Stimulated activated CD4-positive, alpha-beta T cell treated with anti-CD3 and anti-CD28 coated beads, Interleukin-2, amount 100 ng/mL, for 4 hours (primary cell): ENCODE measurements around the gene RASSF1.

Source experiments
- DNase-seq: peaks from one replicate; pipeline ENCODE4 v3.0.0-alpha.2; 2020; ENCODE audit warnings: low read depth

RASSF1 gene

DNA sequence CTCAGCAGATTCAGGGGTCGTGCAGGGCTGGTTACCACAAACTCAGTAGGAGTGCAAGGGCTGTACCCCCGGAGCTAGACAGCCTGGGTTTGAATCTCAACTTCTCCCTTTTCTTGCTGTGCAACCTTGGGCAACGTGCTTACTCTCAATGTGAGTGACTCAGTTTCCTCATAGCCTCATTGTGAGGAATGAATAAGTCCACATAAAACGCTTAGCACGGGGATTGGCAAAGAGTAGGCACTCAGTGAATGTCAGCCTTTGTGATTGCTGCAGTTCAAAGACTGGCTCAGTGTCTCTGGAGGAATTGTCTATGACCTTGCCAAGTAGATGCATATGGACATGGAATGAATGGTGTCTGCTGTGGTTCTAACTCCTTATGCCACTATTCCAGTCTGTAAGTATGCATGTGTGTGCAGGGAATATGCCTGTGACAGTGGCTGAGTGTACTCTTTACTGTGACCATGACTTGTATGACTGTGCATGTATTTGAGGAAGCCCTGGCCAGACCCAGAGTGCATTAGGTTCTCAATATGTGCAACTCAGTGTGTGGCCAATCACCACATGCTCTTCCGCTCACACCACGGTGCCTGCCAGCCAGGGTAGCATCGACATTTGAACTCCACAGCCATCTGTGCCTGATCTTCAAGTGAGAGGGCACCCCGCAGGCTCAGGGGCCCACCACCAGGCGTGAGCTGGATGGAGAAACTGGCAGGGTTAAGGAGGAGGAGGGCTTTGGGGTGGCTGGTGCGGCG is 40.5 kb downstream of the RASSF1 start:
- no peak for DNase-seq

DNA sequence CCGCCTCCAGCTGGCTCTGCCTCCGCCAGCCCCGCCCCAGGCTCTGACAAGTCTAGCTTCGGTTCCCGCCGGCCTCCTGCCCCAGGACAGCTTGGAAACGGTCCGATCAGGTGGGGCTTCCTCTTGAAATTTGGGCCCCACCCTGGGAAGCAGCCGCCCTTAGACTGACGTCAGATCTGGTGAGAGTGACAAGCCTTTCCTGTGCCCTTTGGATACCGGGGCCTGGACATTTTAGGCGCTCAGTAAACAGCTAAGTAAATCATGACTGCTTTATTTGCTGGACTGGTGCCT is 41.1 kb downstream of the RASSF1 start:
- no peak for DNase-seq

DNA sequence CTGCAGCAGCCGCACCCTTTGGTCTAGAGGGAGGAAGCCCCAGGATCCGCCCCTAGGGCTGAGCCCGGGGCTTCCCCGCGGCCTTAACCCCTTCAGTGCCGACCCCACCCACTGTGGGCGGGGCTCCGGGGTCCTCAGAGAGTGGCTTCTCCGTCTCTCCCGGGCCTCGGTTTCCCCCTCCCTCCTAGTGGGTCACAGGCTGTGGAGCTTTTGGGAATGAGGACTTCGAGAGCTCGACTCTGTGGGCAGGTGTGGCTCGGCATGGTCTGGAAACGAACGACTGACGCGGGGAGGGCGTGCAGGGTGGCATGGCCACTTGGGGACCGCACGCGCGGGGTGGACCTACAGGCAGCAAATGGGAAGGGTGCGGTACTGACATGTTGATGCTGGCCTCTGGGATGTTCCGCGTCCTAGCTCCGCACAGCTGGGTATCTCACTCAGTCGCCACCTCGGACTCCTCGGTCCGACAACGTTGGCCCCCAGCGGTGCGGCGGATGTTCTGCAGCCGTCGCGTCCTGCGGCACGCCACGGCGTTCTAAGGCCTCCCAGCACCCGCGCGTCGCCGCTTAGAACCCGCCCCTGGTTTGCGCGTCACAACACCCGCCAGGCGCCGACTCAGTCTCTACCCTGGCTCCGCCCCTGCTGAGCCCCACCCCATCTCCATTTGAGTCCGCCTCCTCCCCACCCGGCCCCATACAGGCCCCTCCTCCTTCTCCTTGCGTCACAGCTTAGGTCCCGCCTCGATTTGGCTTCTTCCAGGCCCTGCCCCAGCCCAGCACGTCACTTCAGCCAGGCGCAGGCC is 41.6 kb downstream of the RASSF1 start, which contains the start of the genes HYAL3 and NAA80:
TSS of gene HYAL3 (minus strand) at position 570 of the 802 bp plus-strand sequence. CDS start 3,803 bp downstream, outside the sequence.
TSS of gene NAA80 (minus strand) at position 570 of the 802 bp plus-strand sequence. CDS start 1,942 bp downstream, outside the sequence.
- DNase-seq, result peak; percentile 99

DNA sequence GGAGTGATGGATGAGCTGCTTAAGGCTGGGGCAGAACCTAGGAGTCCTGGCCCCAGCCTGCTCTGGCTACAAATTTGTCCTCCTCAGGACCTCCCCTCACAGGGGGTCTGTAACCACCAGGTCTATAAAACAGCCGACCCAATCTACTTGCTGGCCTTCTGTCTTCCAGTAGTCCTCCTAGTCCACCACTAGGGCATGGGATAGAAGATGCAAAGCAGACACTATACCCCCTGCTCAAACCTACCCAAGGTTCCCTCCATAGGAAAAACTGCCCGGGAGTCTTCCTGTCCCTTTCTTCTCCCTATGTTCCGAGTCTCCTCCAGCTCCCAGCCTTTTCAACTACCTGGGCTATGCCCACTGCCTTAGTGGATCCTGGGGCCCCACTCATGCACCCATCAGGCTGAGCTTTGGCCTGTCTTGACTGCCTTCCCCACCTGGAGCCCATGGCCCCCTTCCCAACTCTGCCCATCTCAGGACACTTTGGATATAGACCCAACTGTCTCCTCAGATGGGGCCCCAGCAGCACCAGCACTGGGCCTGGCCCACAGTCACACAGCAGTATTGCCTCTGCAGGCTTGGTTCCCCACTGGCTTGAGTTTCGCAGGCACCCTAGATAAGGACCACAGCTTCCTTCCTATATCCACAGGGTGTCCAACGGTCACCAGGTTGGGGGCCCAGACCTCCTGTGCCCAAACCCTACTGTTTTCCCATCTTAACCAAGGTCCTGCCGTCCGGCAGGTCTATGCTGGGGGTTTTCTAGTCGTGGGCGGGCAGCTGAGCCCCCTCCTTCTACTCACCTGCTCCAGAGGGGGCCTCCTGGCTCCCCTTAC is 42.5 kb downstream of the RASSF1 start:
- DNase-seq, result no peak

DNA sequence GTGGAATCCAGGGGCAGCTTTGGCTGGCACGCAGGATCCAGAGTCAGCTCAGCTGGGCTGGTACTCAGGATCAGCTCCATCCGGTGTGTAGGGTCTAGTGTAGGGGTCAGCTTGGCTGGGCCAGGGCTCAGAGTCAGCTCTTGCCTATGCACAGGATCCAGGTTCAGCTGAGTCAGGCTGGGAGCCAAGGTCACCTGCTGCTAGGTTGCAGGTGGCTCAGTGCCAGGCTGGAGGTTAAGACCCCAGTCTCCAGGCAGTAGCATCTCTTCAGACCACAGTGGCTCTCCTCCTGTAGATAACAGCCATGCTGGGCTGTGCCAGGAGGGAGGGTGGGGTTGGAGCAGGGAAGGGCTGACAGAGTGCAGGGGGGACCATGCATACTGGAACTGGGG is 43.3 kb downstream of the RASSF1 start:
- DNase-seq, result no peak

DNA sequence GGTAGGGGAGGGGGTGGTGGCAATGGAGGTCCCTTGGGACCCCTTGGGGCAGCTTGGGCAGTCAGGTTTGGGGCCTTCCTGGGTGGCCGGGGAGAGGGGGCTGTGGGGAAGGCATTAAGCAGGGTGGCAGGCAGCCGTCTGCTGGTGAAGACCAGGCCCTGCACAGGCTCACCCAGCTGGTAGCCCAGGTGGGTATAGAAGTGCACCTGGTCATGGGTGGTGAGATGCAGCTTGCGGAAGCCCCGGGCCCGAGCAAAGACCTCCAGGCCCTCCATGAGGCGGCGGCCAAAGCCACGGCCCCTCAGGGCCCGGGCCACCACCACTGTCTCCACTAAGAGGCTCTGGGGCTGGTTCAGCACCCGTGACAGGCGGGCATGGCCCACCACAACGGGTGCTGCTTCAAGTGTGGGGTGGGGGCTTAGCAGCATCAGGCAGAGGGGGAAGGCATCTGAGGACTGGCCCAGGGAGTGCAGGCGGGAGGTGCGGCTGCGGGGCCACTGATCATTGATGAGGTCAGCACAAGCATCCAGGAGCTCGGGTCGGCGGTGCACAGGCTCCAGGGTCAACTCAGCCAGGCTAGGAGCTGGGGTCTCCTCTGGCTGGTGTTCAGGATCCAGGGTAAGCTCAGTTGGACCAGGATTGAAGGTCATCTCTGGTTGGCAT is 43.8 kb downstream of the RASSF1 start:
- no peak for DNase-seq

DNA sequence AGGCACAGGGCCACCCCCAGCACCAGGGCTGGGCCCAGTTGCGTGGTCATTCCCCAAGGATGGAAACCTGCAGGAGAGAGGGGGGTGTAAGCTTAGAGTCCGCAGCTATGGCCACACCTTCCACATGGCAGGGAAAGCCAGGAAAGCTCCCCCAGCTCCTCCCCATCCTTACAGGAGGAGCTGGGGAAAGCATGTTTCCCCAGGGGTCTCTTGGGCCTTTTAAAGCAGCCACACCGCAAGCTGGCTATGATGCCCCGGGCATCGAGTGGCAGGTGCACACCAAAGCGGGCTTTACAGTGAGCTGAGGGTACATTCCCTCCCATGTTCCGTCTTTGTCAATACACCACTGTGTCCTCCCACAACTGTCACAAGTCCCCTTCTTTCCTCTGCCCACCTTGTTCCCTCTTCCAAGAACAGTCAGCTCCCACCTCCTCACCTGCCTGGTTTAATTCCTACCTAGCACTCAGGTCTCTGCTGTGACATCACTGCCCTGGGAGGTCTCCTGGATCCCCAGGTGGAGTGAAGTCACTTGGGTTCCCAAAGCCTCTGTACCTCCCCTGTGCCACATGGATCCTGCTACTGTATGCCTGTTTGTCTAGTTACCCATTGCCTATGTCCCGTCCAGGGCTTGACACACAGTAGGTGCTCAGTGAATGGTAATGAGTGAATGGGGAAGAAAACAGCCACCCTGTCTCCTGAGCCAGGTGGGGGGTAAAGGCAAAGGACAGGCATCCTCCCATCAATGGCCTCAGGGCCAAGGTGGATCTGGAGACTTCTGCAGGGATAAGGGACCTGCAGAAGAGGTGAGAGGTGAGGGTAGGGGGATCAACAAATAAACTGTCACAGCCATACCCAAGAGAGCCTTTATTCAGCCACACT is 44.8 kb downstream of the RASSF1 start:
- no peak for DNase-seq

DNA sequence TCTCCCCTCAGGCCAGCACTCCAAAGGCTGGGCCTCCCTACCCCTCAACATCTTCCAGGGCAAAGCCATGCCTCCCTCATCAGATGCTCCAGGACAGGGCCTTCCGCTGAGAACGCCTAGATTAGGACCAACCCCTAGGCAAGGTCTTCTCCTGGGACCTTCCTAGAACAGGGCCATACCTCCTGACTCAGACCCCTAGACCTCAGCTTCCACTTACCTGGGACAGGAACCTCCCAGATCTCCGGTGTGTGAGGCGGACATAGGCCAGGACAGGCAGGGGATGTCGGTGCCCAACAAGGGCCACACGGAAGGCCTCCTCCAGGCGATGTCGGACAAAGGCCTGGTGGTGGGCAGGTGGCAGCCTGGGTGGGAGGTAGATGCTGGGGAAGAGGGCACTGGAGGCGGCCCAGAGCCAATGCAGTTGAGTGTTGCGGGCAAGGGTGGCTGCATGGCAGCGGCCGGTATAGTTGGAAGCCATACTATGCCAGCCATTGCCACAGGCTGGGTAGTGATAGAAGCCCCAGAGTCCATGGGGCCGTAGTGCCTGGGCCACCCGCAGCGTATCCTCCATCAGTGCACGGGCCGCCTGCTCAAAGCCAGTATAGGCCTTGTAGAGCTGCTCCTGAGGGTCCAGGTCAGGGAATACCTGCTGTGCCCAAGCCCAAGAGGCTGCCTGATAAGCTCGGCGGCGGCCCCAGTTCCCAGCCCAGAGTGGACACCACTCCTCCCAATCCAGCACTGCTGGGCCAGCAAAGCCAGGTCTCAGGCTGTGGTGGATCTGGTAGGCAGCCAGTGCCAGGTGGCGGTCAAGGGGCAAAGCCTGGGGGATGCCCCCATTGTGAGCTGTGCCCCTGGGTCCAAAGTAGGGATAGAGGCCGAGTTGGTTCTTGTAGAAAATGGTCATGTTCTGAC is 45.9 kb downstream of the RASSF1 start:
- no peak for DNase-seq

DNA sequence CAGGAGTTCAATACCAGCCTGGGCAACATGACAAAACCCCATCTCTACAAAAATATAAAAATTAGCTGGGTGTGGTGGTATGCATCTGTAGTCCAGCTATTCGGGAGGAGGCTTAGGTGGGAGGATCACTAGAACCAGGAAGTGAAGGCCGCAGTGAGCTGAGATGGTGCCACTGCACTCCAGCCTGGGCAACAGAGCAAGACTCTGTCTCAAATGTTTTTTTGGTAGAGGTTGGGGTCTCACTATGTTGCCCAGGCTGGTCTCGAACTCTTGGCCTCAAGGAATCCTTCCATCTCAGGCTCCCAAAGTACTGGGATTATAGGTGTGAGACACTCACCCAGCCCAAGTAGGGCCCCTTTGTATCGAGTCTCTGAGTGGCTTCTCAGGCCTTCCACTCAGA is 46.5 kb downstream of the RASSF1 start:
- DNase-seq, result no peak

DNA sequence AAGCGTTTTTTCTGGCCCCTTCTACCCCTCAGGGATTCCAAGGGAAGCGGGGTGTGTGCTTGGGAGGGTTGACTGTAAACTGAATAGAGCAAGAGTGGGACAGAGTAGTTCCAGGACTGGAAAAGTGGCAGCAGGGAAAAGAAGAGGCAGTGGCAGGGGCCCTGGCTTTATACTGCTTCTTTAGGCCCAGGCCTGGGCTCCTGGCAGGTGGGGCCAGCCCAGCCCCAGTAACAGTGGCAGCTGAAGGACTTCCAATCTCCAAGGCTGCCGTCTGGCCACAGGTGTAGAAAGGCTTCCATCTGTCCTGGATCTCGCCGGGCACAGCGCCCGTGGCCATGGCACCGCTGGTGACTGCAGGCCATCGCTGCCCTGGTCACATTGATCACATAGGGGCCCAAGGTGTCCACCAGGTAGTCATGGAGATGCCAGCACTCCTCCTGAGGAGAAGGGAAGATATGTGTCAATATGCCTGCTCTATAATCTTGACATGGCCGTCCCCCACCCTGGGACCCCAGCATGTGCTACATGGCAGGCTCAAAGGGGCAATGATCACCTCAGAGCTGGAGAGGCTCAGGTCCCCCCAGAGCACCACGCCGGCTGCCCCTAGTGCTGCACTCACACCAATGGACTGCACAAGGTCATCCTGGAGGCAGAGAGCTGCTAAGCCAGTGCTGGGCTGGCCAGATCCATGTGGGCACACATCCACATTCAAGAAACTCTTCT is 47.4 kb downstream of the RASSF1 start:
- DNase-seq, result no peak

DNA sequence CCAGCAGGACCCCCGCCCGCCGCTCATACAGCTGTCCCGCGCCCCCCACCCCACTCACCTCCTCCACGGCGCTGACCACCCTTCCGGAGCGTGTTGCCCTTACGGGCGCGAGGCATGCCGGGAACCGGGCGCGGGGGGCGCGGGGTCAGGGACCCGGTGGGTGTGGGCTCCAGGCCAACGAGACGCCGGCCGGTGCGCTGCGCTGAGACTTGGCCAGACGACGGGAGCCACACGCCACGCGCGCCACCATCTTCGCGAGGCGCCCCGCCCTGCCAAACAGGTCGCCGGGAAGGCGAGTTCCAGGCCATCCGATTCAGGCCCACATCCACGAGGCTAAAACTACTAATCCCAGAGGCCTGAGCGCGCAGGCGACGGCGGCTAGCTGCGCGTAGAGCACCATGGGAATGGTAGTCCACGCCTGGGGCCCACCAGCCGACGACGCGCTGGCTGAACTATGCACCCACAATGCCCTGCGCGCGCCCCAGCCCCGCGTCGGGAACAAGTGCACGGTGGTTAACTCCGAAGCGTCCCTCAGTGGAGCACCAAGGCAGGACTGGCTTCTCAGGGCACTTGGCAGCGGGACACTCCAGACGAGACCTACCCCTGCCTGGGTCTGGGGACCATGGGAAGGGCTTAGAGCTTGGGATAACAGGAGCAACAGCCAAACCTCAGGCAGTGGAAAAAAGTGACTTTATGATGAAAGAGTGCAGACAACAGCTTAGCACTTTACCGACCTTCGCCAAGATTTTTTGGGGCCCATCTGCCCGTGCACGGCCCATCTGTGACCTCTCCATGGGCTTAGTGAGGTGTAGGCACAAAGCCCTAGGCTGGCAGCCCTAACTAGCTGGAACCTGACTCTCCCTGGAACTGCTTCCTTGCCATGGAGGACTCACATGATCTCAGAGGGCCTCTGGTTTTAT is 48.2 kb downstream of the RASSF1 start, which contains the start of gene IFRD2:
TSS of gene IFRD2 (minus strand) at position 271 of the 920 bp plus-strand sequence. CDS start at position 116, 155 bp downstream.
- peak; percentile 95 for DNase-seq

DNA sequence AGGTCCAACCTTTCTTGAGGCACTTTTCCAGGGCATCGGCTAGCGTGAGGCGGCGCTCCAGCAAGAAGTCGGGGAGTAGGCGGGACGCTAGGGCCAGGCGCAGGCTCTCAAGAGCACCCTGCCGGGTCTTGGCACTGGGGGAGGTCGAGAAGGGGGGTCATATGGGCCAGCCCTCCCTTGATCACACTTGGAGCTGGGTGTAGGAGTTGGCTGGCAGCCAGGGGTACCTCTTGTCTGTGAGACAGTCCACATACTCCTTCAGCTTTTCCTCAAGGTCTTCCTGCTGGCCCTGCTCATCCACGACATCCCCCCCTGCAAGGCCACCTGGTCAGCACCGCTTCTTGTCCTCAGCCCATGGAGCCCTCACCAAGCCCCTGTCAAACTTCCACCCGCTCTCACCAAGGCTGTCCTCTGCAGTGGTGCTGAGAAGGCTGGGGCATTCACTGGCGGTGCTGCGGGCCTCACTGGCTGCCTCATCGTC is 50.4 kb downstream of the RASSF1 start:
- DNase-seq, result no peak

DNA sequence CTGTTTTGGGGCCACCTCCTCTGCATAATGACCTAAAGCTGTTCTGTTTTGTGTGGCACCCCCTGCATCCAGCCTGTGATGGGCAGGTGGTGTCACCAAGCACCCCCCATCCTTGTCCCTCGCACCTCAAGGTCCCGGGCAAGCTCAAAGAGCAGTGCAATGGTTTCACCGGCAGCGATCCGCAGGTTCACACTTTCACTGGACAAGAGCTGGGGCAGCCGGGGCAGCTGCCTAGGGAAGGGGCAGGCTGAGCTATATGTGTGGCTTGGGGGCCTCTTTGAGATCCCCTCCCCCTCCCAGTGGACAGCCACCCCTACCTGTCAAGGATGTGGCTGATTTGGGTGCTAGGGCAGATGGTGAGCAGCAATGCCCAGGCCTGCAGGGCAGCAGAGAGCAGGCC is 51.5 kb downstream of the RASSF1 start:
- DNase-seq, result no peak

DNA sequence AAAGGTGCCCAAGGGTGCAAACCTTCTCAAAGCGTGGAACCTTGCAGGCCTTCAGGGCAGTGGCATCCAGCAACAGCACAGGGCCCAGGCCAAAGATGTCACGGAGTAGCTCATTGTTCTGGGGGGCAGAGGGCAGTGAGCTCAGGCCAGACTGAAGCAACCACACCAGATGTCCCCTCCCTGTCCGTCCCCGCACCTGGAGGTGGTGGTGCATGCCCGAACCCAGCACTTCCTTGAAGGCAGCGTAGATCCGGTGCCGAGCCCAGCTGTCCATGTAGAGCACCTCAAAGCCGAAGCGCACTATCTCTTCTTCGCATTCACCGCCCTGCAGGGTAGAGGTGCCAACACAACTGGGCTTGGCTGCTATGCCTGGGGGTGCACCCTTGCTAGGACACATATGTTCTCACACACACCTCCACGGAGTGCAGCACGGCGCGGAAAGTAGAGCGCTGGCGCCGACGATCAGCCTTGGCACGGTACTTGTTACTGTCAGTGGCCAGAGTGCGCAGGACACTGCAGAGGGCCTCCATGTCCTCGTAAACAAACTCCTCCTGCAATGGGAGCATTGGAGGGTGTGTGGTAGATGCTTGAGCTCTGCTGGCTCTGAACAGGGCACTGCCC is 52.1 kb downstream of the RASSF1 start:
- DNase-seq, result no peak

DNA sequence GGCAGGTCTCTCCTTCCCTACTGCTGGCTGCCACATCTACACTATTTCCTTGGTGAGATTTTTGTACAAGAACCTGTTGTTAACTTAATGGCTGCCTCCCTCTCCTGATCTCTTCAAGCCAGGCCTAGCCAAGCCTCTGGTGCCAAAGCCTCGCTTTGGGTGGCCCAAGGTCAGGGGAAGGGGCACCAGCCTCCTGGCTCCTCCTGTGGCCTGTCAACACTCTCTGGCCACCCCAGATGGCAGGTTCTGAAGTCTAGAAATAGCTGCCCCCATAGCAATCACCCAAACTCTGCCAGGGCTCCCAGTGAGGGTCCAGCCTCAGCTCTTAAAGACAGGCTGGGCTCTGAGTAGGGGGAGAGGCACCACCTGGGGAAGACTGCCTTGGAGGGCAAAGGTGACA is 53.4 kb downstream of the RASSF1 start:
- DNase-seq, result no peak

DNA sequence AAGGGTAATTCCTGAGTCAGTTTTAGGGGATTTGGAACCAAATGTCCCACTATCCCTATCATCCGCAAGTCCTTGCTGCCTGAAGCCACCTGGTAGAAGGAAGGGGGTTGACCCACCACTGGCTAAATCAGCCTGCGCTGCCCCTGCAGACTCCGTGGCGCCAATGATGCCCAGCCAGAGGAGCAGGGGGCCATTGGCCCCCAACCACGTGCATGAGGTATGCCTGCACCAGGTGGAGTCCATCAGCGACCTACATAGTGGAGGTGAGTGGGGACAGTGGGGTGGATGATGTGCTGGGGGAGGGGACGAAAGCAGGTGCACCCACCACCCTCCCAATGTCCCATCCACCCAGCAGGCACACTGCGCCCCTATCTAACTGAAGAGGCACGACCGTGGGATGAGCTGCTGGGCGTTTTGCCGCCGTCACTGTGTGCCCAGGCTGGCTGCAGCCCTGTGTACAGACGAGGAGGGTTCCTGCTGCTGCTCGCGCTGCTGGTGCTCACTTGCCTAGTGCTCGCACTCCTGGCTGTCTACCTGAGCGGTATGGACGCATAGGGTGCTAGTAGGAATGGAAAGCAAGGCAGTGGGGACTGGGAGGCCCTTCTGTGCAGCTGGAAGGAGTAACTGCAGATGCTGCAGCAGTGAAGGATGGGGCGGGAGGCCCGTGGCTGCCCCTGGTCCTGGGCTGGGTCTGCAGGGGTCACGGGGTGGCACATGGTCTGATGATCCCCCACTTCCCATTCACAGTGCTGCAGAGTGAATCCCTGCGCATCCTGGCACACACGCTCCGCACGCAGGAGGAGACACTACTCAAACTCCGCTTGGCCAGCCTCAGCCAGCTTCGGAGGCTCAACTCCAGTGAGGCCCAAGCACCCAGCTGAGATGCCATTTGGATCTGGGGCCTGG is 54.1 kb downstream of the RASSF1 start:
- DNase-seq, result no peak
